ENCODE data around the gene KLHL13. TPM values are rescaled to one million over a fixed set of nuclear protein-coding genes. Genes with fewer than 3 reads are reported as not detected.
"Not testable (repeated sequence)": the region's sequence is repeated elsewhere in the genome, so short reads cannot be mapped to it uniquely, and the experiment has no call there.

Gene KLHL13
- total and polyA plus RNA-seq, 2 experiments from 2014 or later = 0.43 TPM; not detected in 1

DNA sequence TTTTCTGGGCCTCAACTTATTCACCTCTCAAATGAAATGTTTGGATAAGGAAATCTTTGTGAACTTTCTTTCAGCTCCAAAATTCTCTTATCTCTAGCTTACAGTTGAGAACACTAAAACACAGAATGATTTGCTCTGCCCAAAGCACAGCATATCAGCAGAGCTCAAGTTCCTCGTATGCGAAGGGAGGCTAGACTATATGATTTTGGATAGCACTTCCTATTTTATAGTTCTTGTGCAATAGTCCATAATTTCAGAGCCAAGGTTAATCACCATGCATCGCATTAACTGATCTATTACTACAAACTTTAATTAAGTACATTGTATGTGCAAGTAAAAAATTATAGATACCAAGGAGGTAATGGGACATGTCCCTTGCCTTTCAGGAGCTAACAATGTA lies 27.0 kb upstream of the KLHL13 start:
- no peaks in the 10 kb centered on the region for H4K20me1 ChIP-seq (ENCODE audit: insufficient read depth)
- no peaks in the 10 kb centered on the region for H3K4me1 ChIP-seq (ENCODE audit: insufficient read depth)
- in situ Hi-C loops (cut with MboI) = no loop called here
- H3F3A ChIP-seq (ENCODE audit: insufficient read depth) = no peaks in the 10 kb centered on the region
- no peak for DNase-seq
- no peak overlapping the region for H3K4me2 ChIP-seq (ENCODE audit: unreplicated experiment)
- H3K27ac ChIP-seq = no peak overlapping the region
- no peak overlapping the region for H3K4me3 ChIP-seq
- H2AFZ ChIP-seq = no peak overlapping the region
- no peaks in the 10 kb centered on the region for H3K36me3 ChIP-seq (ENCODE audit: low read depth)
- no peaks in the 10 kb centered on the region for H3K27me3 ChIP-seq (replicated peaks; ENCODE audit: insufficient read depth)
- no peaks in the 10 kb centered on the region for H3K79me2 ChIP-seq (ENCODE audit: insufficient read depth)
- no peaks in the 10 kb centered on the region for H3K9me2 ChIP-seq (ENCODE audit: insufficient read depth)
- no peaks in the 10 kb centered on the region for H3K9me3 ChIP-seq (ENCODE audit: low read depth)
- no peak overlapping the region for H3K9ac ChIP-seq
- 45 to 46% methylated on average over 3 of the region's 3 CpGs for WGBS, 2 experiments (ENCODE audit: low coverage in 1 of 2, low lambda C conversion rate in 2 of 2, missing lambda C conversion rate in 2 of 2)
- TF ChIP-seq EZH2 (IDR thresholded peaks at IDR 0.05; ENCODE audit: insufficient read depth, poor library complexity, severe bottlenecking) = no peak
- TF ChIP-seq EZH2phosphoT487 (IDR thresholded peaks at IDR 0.05; ENCODE audit: insufficient read depth, low read depth) = no peak

DNA sequence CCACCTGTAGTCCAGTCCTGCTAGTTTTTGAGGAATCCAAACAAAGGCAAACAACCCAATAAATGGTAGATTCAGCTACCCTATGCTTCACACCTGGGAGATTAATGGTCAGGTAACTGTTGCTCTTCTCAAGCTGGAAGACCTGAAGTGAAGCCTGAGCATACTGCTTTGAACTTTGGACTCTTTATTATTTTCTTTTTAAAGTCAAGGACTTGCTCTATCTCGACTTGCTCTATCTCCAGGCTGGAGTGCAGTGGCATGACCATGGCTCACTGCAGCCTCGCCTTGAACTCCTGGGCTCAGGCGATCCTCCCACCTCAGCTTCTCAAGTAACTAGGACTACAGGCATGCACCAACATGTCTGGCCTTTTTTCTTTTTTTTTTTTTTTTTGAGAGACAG lies 14.7 kb upstream of the KLHL13 start:
- in situ Hi-C loops (cut with MboI) = no loop called here
- Histone ChIP-seq H3K36me3 (ENCODE audit: low read depth) (no peaks in the 10 kb centered on the region), H4K20me1 (ENCODE audit: insufficient read depth) (no peaks in the 10 kb centered on the region)

GRCh38 chrX:118129681-118130080 lies 13.1 kb upstream of the KLHL13 start:
- Histone ChIP-seq H2AFZ (no peak overlapping the region), H3K9me3 (ENCODE audit: low read depth) (no peaks in the 10 kb centered on the region), H3K36me3 (ENCODE audit: low read depth) (no peaks in the 10 kb centered on the region), H3K9ac (no peak overlapping the region), H3K4me3 (no peak overlapping the region), H3K4me2 (ENCODE audit: unreplicated experiment) (no peak overlapping the region), H3K9me2 (ENCODE audit: insufficient read depth) (no peaks in the 10 kb centered on the region), H3K4me1 (ENCODE audit: insufficient read depth) (no peaks in the 10 kb centered on the region), H3K27me3 (replicated peaks; ENCODE audit: insufficient read depth) (no peaks in the 10 kb centered on the region), H4K20me1 (ENCODE audit: insufficient read depth) (no peaks in the 10 kb centered on the region), H3K27ac (no peak overlapping the region), H3F3A (ENCODE audit: insufficient read depth) (no peaks in the 10 kb centered on the region), H3K79me2 (ENCODE audit: insufficient read depth) (no peaks in the 10 kb centered on the region)
- in situ Hi-C loops (cut with MboI) = no loop called here
- no peak for DNase-seq
- no peak for TF ChIP-seq EZH2phosphoT487 (IDR thresholded peaks at IDR 0.05; ENCODE audit: insufficient read depth, low read depth)
- no peak for TF ChIP-seq EZH2 (IDR thresholded peaks at IDR 0.05; ENCODE audit: insufficient read depth, poor library complexity, severe bottlenecking)

More for the DNA sequence above, 14.7 kb upstream of the KLHL13 start:
- TF ChIP-seq EZH2phosphoT487 (IDR thresholded peaks at IDR 0.05; ENCODE audit: insufficient read depth, low read depth) (no peak), EZH2 (IDR thresholded peaks at IDR 0.05; ENCODE audit: insufficient read depth, poor library complexity, severe bottlenecking) (no peak)
- no peak for DNase-seq
- Histone ChIP-seq H3F3A (ENCODE audit: insufficient read depth) (no peaks in the 10 kb centered on the region), H3K9me2 (ENCODE audit: insufficient read depth) (no peaks in the 10 kb centered on the region), H3K79me2 (ENCODE audit: insufficient read depth) (no peaks in the 10 kb centered on the region), H3K27me3 (replicated peaks; ENCODE audit: insufficient read depth) (no peaks in the 10 kb centered on the region), H3K4me2 (ENCODE audit: unreplicated experiment) (no peak overlapping the region), H3K9me3 (ENCODE audit: low read depth) (no peaks in the 10 kb centered on the region), H3K9ac (no peak overlapping the region), H3K4me3 (no peak overlapping the region), H2AFZ (no peak overlapping the region), H3K4me1 (ENCODE audit: insufficient read depth) (no peaks in the 10 kb centered on the region), H3K27ac (no peak overlapping the region)
- 60 to 61% methylated on average over 2 to 3 of the region's 3 CpGs for WGBS, 2 experiments (ENCODE audit: low coverage in 1 of 2, low lambda C conversion rate in 2 of 2, missing lambda C conversion rate in 2 of 2)

DNA sequence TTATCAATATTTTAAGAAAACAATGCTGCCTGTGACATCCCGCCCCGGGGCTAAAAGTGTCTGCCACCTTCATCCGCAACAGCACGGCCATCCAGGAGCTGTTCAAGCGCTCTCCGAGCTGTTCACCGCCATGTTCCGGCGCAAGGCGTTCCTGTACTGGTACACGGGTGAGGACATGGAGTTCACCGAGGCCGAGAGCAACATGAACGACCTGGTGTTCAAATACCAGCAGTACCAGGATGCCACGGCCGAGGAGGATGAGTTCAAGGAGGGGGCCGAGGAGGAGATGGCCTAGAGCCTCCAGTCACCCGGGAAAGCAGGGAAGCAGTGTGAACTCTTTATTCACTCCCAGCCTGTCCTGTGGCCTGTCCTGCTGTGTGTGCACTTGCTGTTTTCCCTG lies 12.1 kb upstream of the KLHL13 start:
- no peaks in the 10 kb centered on the region for H3K9me2 ChIP-seq (ENCODE audit: insufficient read depth)
- no peaks in the 10 kb centered on the region for H3K36me3 ChIP-seq (ENCODE audit: low read depth)
- H3K4me2 ChIP-seq (ENCODE audit: unreplicated experiment) = no peak overlapping the region
- DNase-seq = no peak
- H3K9me3 ChIP-seq (ENCODE audit: low read depth) = no peaks in the 10 kb centered on the region
- H2AFZ ChIP-seq = no peak overlapping the region
- no peak for TF ChIP-seq EZH2 (IDR thresholded peaks at IDR 0.05; ENCODE audit: insufficient read depth, poor library complexity, severe bottlenecking)
- H3K27ac ChIP-seq = no peak overlapping the region
- H3K4me3 ChIP-seq = no peak overlapping the region
- no peaks in the 10 kb centered on the region for H3K79me2 ChIP-seq (ENCODE audit: insufficient read depth)
- no peaks in the 10 kb centered on the region for H3K4me1 ChIP-seq (ENCODE audit: insufficient read depth)
- H3K9ac ChIP-seq = no peak overlapping the region
- H3K27me3 ChIP-seq (replicated peaks; ENCODE audit: insufficient read depth) = no peaks in the 10 kb centered on the region
- H4K20me1 ChIP-seq (ENCODE audit: insufficient read depth) = no peaks in the 10 kb centered on the region
- 44 to 73% methylated on average over 6 to 11 of the region's 18 CpGs for WGBS, 2 experiments (ENCODE audit: low coverage in 1 of 2, low lambda C conversion rate in 2 of 2, missing lambda C conversion rate in 2 of 2)
- in situ Hi-C loops (cut with MboI) = no loop called here
- H3F3A ChIP-seq (ENCODE audit: insufficient read depth) = no peaks in the 10 kb centered on the region

DNA sequence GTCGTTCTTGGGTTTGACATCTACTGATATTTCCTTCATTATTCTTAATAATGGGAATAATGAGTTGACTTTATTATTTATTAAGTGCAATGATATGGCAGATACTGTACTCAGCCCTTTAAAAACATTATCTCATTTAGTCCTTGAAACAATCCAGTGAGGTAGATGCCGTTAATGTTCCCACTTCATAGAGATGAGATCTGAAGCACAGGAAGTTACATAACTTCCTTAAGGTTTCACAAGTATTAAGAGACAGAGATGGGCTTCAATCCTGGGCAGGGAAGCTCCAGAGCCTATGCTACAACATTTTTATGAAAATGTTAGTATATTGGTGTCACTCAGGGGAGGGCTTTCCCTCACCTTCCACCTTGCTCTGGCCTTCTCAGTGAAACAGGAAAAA lies 9.7 kb upstream of the KLHL13 start:
- in situ Hi-C loops (cut with MboI) = no loop called here
- Histone ChIP-seq H3K4me3 (no peak overlapping the region), H3K9me2 (ENCODE audit: insufficient read depth) (no peaks in the 10 kb centered on the region), H4K20me1 (ENCODE audit: insufficient read depth) (no peaks in the 10 kb centered on the region), H3K4me2 (ENCODE audit: unreplicated experiment) (no peak overlapping the region), H3K9ac (no peak overlapping the region), H2AFZ (no peak overlapping the region), H3K36me3 (ENCODE audit: low read depth) (no peaks in the 10 kb centered on the region), H3K4me1 (ENCODE audit: insufficient read depth) (no peaks in the 10 kb centered on the region), H3F3A (ENCODE audit: insufficient read depth) (no peaks in the 10 kb centered on the region), H3K27ac (no peak overlapping the region), H3K27me3 (replicated peaks; ENCODE audit: insufficient read depth) (no peaks in the 10 kb centered on the region), H3K9me3 (ENCODE audit: low read depth) (no peaks in the 10 kb centered on the region), H3K79me2 (ENCODE audit: insufficient read depth) (no peaks in the 10 kb centered on the region)
- TF ChIP-seq EZH2 (IDR thresholded peaks at IDR 0.05; ENCODE audit: insufficient read depth, poor library complexity, severe bottlenecking) (no peak), EZH2phosphoT487 (IDR thresholded peaks at IDR 0.05; ENCODE audit: insufficient read depth, low read depth) (no peak)
- WGBS, 2 experiments (ENCODE audit: low coverage in 1 of 2, low lambda C conversion rate in 2 of 2, missing lambda C conversion rate in 2 of 2) = 66 to 72% methylated on average over 2 of the region's 2 CpGs
- DNase-seq = no peak

DNA sequence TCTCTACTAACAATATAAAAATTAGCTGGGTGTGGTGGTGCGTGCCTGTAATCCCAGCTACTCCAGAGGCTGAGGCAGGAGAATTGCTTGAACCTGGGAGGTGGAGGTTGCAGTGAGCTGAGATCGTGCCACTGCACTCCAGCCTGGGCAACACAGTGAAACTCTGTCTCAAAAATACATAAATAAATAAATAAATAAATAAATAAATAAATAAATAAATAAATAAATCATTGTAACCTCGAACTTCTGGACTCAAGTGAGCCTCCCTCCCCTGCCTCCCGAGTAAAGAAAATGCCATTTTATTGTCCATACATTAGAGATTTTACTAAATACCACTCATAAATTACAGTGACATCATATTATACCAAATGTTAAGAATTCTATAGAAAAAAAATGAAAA lies 7.6 kb upstream of the KLHL13 start:
- H3K4me1 ChIP-seq (ENCODE audit: insufficient read depth); H3K79me2 ChIP-seq (ENCODE audit: insufficient read depth); H3K36me3 ChIP-seq (ENCODE audit: low read depth); H2AFZ ChIP-seq; H3K27me3 ChIP-seq (replicated peaks; ENCODE audit: insufficient read depth); H3K4me3 ChIP-seq; in situ Hi-C loops (cut with MboI); H3K27ac ChIP-seq; H4K20me1 ChIP-seq (ENCODE audit: insufficient read depth); H3K9ac ChIP-seq; H3K9me2 ChIP-seq (ENCODE audit: insufficient read depth); H3F3A ChIP-seq (ENCODE audit: insufficient read depth); H3K4me2 ChIP-seq (ENCODE audit: unreplicated experiment); DNase-seq; H3K9me3 ChIP-seq (ENCODE audit: low read depth): not testable (repeated sequence)
- WGBS, 2 experiments (ENCODE audit: low coverage in 1 of 2, low lambda C conversion rate in 2 of 2, missing lambda C conversion rate in 2 of 2) = 55 to 57% methylated on average over 4 of the region's 4 CpGs
